HG02840 (cell line): ENCODE data around the gene EP400.
"Not testable (repeated sequence)": the region's sequence is repeated elsewhere in the genome, so short reads cannot be mapped to it uniquely, and the experiment has no call there.

Experiments
- ATAC-seq: cut with Tn5 transposase; IDR thresholded peaks from one replicate; pipeline ENCODE4 v1.9.1; 2021; ENCODE audit warnings: mild to moderate bottlenecking, moderate library complexity, moderate number of reproducible peaks; ENCODE audit not compliant: unreplicated experiment, low FRiP score

EP400 gene

GRCh38 chr12:132036063-132036683, 86.4 kb downstream of the EP400 start:
- ATAC-seq = no peak

DNA sequence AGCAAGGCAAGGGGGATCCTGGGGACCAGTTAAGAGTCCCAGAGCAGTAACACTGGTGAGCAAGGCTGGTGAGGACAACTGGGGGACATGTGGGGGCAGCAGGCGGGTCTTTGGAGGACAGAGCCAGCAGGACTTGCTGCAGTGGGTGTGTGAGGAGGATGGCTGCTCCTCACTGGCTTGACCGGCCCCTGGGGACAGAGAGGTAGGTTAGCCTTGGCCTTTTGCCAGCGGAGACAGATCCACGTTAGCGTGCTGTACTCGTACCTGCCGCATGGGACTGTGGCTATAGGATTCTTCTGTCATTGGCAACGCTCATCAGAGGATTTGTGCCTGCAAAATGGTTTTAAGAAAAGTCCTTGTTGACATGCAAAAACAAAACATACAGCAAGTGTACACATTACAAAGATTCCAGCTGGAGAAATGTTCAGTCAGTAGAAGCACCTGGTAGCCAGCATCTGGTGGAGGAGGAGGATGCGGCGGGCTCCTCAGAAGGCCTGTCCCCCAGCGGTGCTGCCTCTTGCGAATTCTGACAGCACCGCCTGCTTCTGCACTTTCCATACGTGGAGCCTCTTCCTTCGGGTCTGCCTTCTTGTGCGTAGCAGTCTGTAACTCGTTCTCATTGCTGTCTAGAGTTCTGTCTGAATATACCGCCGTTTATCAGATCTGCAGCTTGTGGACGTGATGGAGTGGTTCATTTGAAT, 91.3 kb downstream of the EP400 start:
- ATAC-seq = no peak

DNA sequence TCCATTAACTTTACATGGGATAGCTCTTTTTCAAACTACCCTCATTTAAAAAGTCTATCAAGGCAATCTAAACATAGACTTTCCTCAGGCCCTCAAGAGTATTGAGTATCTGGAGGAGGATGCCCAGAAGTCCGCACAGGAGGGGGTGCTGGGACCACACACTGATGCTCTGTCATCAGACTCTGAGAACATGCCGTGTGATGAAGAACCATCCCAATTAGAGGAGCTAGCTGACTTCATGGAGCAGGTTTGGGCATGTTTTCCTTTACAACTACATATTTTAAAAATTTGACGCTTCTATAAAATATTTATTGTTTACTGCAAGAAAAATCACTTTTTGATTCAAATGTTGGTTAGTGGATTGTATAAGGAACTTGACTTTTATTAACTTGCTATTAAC, 93.5 kb downstream of the EP400 start:
- ATAC-seq = no peak

- no peak for ATAC-seq
Measured at GRCh38 chr12:132043770-132044467, 94.2 kb downstream of the EP400 start.

DNA sequence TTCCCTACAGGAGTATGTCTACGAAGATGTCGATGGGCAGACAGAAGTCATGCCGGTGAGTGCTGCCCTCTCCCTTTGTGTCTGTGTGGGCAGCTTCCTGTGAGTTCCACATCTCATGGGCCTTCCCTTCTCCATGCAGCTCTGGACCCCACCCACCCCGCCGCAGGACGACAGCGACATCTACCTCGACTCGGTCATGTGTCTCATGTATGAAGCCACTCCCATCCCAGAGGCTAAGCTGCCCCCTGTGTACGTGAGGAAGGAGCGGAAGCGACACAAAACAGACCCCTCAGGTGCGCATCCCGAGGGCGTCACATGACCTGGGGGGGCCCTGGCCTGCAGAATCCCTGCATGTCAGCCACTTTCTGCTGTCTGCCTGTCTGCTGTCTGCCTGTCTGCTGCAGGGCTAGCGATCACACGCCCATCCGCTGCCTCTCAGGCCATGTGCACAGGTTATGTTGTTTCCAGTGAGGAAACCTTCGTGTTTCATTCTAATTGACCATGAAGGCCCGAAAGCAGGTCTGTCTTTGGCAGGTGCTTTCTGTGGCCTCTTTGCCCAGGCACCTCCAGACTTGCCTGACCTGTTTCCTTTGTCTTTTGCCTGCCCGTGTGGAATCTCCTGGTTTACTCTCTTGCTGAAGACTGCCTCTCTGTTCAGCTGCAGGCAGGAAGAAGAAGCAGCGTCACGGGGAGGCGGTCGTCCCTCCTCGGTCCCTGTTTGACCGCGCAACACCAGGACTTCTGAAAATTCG, 95.1 kb downstream of the EP400 start:
- ATAC-seq = no peak

DNA sequence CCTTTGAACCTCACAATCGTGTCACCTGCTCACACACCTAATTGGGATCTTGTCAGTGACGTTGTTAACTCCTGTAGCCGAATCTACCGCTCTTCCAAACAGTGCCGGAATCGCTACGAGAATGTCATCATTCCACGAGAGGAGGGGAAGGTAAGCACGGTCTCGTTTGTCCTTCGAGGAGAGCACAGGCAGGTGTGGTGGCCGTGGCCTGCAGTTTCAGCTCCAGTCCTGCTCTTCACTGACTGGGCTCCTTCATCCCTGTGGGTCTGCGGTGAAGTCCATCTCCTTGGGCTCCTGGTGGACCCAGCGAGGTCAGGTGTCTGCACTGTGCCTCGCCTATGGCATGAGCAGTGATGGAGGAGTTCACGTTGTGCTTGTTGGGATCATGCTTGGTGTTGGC, 96.0 kb downstream of the EP400 start:
- no peak for ATAC-seq

- no peak for ATAC-seq
Measured at GRCh38 chr12:132046561-132046960, 96.8 kb downstream of the EP400 start.

- not testable (repeated sequence) for ATAC-seq
Measured at GRCh38 chr12:132047630-132048029, 97.9 kb downstream of the EP400 start.

- no peak for ATAC-seq
Measured at GRCh38 chr12:132049442-132049841, 99.7 kb downstream of the EP400 start.

GRCh38 chr12:132049876-132050275, 100.1 kb downstream of the EP400 start:
- no peak for ATAC-seq

DNA sequence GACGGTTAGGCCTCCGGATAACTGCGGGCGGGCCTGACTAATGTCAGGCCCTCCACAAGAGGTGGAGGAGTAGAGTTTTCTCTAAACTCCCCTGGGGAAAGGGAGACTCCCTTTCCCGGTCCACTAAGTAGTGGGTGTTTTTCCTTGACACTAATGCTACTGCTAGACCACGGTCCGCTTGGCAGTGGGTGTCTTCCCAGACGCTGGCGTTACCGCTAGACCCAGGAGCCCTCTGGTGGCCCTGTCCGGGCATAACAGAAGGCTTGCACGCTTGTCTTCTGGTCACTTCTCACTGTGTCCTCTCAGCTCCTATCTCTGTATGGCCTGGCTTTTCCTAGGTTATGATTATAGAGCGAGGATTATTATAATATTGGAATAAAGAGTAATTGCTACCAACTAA, 102.0 kb downstream of the EP400 start:
- not testable (repeated sequence) for ATAC-seq

DNA sequence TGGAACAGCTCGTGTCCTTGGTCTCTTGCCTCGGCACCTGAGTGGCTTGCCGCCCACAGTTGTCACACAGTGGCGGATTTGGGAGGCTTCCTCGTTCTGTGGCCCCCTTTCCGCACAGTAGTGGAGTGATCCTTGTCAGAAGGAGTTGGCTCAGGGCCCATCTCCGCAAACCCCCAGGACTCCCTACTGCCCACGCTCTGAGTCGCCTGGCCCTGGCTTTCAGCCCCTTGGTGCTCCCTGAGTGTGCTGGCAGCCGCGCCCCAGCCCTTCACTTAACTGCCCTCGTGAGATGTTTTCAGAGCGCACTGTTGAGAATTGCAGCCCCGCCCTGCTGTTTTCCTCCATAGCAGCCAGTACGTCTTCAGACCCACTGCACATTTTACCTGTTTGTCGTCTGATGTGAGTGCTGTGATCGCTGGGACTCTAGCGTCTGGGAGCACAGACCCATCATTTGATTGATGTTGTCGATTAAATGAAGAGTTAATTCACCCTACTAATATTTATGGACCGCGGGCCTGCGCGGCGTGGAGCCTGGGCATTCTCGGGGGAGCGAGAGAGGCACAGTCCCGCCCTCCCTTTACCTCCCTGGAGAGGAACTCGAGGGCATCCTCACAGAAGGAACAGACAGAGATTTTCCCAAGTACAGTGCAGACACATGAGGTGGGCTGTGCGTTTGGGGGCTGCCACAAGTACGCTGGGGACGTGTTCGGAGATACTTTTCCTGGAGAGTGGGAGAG, 102.6 kb downstream of the EP400 start:
- no peak for ATAC-seq

DNA sequence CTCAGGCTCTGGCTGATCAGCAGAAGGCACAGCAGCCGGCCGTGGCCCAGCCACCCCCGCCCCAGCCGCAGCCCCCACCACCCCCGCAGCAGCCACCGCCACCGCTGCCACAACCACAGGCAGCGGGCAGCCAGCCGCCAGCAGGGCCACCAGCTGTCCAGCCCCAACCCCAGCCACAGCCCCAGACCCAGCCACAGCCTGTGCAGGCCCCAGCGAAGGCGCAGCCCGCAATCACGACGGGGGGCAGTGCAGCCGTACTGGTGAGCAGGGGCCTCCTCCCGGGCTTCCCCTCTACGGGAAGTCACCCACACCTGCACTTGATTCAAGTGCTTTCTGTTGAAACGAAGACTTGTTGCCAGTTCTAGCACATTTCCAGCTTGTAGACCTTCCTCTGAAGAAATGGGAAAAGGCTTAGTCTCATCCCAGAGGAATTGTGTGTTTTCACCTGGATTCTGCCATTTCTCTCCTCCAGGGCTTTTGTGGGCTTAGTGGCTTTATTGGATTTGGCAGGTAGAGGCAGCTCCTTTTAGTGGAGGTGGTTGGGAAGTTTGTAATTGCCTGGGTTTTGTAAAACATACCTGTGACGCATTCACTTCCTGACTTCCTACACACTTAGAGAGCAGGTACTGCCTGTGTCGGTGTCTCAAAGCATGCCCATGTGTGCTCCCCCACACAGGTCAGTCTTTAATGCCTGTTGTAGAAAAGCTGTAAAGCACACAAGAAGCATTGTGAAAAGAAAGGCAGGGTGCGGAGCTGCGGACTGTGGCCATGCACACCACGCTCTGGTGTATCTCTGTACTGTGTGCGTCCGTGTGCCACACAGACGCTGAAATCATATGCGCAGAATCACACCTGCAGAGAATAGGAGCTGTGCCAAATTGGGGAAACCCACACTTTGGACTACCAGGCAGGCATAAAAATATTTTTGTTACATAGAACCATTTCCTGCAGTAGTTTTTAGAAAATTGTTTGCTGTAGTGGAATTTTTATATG, 103.9 kb downstream of the EP400 start:
- no peak for ATAC-seq

GRCh38 chr12:132054983-132055382, 105.2 kb downstream of the EP400 start:
- ATAC-seq = no peak

DNA sequence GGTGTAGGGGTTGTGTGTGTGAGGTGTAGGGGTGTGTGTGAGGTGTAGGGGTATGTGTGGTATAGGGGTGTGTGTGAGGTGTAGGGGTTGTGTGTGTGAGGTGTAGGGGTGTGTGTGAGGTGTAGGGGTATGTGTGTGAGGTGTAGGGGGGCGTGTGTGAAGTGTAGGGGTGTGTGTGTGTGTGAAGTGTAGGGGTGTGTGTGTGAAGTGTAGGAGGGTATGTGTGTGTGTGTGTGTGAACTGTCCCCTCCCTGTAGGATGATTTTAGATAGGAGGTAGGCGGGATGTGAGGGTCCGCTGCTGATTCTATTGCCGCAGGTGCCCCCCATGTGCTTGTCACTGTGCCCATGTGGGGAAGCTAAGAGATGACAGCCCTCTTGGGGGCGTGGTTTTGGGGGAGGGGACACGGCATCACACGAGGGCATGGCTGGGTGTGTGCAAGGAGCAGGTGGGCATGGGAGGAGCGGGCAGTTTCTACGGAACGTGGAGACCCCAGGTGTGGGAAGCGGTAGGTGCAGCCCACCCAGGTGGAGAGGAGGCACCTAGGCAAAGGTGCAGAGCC, 105.9 kb downstream of the EP400 start:
- no peak for ATAC-seq

DNA sequence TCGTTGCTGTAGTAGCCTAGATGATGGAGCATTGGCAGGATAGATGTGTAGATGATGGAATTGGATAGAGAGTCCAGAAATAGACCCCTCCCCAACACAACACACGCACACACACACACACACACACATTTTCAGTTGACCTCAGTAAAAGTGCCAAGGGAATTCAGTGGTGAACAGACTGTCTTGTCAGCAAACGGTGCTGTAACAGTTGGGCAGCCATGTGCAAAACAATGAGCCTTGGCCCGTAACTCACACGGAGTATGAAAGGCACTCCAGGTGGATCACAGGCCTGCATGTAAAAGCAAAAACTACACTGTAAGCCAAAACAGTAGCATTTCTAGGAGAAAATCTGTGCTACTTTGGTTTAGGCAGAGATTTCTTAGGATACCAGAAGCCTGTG, 106.6 kb downstream of the EP400 start:
- no peak for ATAC-seq

DNA sequence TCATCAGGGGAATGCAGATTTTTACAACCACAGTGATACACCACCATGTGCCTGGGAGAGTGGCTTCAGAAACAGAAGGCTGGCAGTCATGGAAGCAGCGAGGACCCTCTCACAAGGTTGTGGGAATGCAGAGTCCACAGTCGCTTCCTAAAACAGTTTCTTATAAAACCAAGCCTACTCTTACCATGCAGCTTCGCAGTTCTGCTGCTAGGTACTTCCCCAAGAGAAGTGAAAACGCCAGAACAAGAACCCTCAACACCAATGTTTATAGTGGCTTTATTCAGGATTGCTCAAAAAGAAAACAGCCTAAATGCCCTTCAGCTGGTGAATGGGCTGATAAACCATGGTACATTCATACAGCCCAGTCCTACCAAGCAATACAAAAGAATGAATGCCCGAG, 107.2 kb downstream of the EP400 start:
- no peak for ATAC-seq

- ATAC-seq = no peak
Measured at GRCh38 chr12:132057691-132058090, 107.9 kb downstream of the EP400 start.

DNA sequence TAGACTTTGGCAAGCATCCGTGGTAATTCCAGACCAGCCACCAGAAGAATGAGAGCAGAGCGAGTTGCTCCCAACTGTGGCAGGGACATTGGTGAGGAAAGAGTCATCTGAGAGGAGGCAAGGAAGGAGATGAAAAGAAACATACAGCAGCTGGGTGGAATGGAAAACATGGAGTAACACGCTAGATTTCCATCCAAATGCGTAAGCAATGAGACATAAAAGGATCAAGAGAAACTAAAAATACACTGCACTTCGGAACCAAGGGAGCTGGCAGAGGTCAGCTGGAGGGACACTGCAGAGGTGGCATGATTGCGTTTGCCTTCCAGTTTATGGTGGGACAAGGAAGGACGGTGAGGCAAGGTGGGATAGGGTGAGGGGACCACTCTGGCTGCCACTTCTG, 111.5 kb downstream of the EP400 start:
- no peak for ATAC-seq
